HTERT RPE-1 (cell line): ENCODE results near the gene KPNA1.

Experiments
- in situ Hi-C: fragments of 300-500 bp; cut with MboI; formaldehyde crosslinking; loops from 4 replicates; pipeline ENCODE4 v1.14.3; 2020; ENCODE audit warnings: low sequenced_read_pairs

Gene KPNA1

GRCh38 chr3:122416966-122417365 lies 97.8 kb downstream of the KPNA1 start:
- in situ Hi-C loops, result no loop called here

- in situ Hi-C loops, result no loop called here
Observed at GRCh38 chr3:122415762-122416654, 98.7 kb downstream of the KPNA1 start, which contains the start of gene WDR5B. Gene WDR5B, minus strand, starts transcription at chr3:122416062. Its CDS starts 534 bp downstream, at chr3:122415528.

- in situ Hi-C loops, result no loop called here
Observed at GRCh38 chr3:122415104-122415744, 99.5 kb downstream of the KPNA1 start.

- in situ Hi-C loops, result no loop called here
Observed at GRCh38 chr3:122414391-122414790, 100.3 kb downstream of the KPNA1 start.

- in situ Hi-C loops, result no loop called here
Observed at GRCh38 chr3:122410639-122411038, 104.1 kb downstream of the KPNA1 start.

- in situ Hi-C loops, result no loop called here
Observed at GRCh38 chr3:122410111-122410510, 104.6 kb downstream of the KPNA1 start.

GRCh38 chr3:122409446-122409845 lies 105.3 kb downstream of the KPNA1 start:
- in situ Hi-C loops, result no loop called here

GRCh38 chr3:122407946-122408345 lies 106.8 kb downstream of the KPNA1 start:
- in situ Hi-C loops, result no loop called here

GRCh38 chr3:122406198-122406597 lies 108.5 kb downstream of the KPNA1 start:
- in situ Hi-C loops, result no loop called here

GRCh38 chr3:122405015-122405414 lies 109.7 kb downstream of the KPNA1 start:
- in situ Hi-C loops, result no loop called here

- in situ Hi-C loops, result no loop called here
Observed at GRCh38 chr3:122403489-122403888, 111.2 kb downstream of the KPNA1 start.

- in situ Hi-C loops, result no loop called here
Observed at GRCh38 chr3:122398920-122399319, 115.8 kb downstream of the KPNA1 start.

GRCh38 chr3:122397201-122397600 lies 117.5 kb downstream of the KPNA1 start:
- in situ Hi-C loops, result no loop called here

- in situ Hi-C loops, result no loop called here
Observed at GRCh38 chr3:122396511-122396910, 118.2 kb downstream of the KPNA1 start.

- in situ Hi-C loops, result no loop called here
Observed at GRCh38 chr3:122395582-122395981, 119.2 kb downstream of the KPNA1 start.

GRCh38 chr3:122394173-122394572 lies 120.6 kb downstream of the KPNA1 start:
- in situ Hi-C loops, result no loop called here

- in situ Hi-C loops, result no loop called here
Observed at GRCh38 chr3:122392868-122393844, 121.6 kb downstream of the KPNA1 start.

- in situ Hi-C loops, result no loop called here
Observed at GRCh38 chr3:122391681-122392446, 122.9 kb downstream of the KPNA1 start.

GRCh38 chr3:122390665-122391064 lies 124.1 kb downstream of the KPNA1 start:
- in situ Hi-C loops, result no loop called here

GRCh38 chr3:122389892-122390291 lies 124.8 kb downstream of the KPNA1 start:
- in situ Hi-C loops, result no loop called here
